Right lobe of liver (tissue), 4 donors: Measurements from ENCODE around the gene SIMC1.
"Not testable (repeated sequence)": the region's sequence is repeated elsewhere in the genome, so short reads cannot be mapped to it uniquely, and the experiment has no call there.

Experiments
- CTCF ChIP-seq, 4 donors: fragments of 200-600 bp in 3 of 4; fragments of 450-650 bp in 1 of 4; IDR thresholded peaks; one replicate each; pipeline versions ENCODE4 v1.5.1 to v1.8.0; 2016 to 2022; ENCODE audit warnings: antibody characterized with exemption in 4 of 4, mild to moderate bottlenecking in 2 of 4
- POLR2A ChIP-seq: fragments of 450-650 bp; IDR thresholded peaks from one replicate; pipeline ENCODE4 v1.6.1; 2017; ENCODE audit warnings: antibody characterized with exemption, mild to moderate bottlenecking
- donor health status: DM: no; HTN: no; CAD: no.
- donor health status: DM: no; HTN: no; CAD: no.
- donor health status: DM: no; HTN: yes; CAD: no.

- TF ChIP-seq CTCF (IDR thresholded peaks at IDR 0.05); POLR2A: not testable (repeated sequence)
Observed at GRCh38 chr5:176195084-176195413, 43.2 kb upstream of the SIMC1 start.
